Panc1 (cell line): ENCODE data around the gene SAMM50. TPM values are rescaled to one million over a fixed set of nuclear protein-coding genes. Genes with fewer than 3 reads are reported as not detected.

Source experiments
- ATAC-seq: fragments of 200-7000 bp; cut with Tn5 transposase; 2 replicates; pipeline ENCODE4 v1.9.1; 2020; ENCODE audit warnings: mild to moderate bottlenecking, moderate library complexity
- BruUV-seq: library from RNA; stranded (reverse); fragments of 400-500 nt; replicated peaks from 2 replicates; lab custom pipeline; 2021; lab: Mats Ljungman, UMichigan
- CTCF ChIA-PET: fragments of 300-600 bp; sonication (Branson Sonifier 250); formaldehyde crosslinking; loops from one replicate; lab custom pipeline; 2022; ENCODE audit warnings: antibody characterized with exemption; lab: Charles Lee
- POLR2A ChIA-PET: fragments of 300-600 bp; sonication (Branson Sonifier 250); formaldehyde crosslinking; loops from one replicate; lab custom pipeline; 2022; ENCODE audit warnings: antibody characterized with exemption; lab: Charles Lee
- DNase-seq: peaks from one replicate; pipeline ENCODE4 v3.0.0-alpha.2; 2010; ENCODE audit warnings: low read depth, low spot score
- H3K27ac ChIP-seq: 2 replicates; pipeline ENCODE4 v1.5.1; 2011; ENCODE audit warnings: mild to moderate bottlenecking, low read length, inconsistent platforms
- H3K27me3 ChIP-seq: fragments of 200-500 bp; sonication (Bioruptor generic); 2 replicates; pipeline ENCODE4 v1.6.0; 2014; ENCODE audit warnings: low read length, inconsistent platforms; ENCODE audit not compliant: control insufficient read depth, insufficient read depth
- H3K36me3 ChIP-seq: fragments of 200-500 bp; sonication (Bioruptor generic); 2 replicates; pipeline ENCODE4 v1.5.1; 2014; ENCODE audit warnings: inconsistent platforms, mild to moderate bottlenecking, low read length, moderate library complexity; ENCODE audit not compliant: control insufficient read depth, insufficient read depth
- H3K4me1 ChIP-seq: 2 replicates; pipeline ENCODE4 v1.5.1; 2011; ENCODE audit warnings: inconsistent platforms, mild to moderate bottlenecking, low read length, moderate library complexity; ENCODE audit not compliant: control insufficient read depth, insufficient read depth
- H3K4me3 ChIP-seq, 2 experiments: 2 replicates each; pipeline ENCODE4 v1.5.1; 2011 to 2012; ENCODE audit warnings: low read depth in 2 of 2, low read length in 2 of 2, mild to moderate bottlenecking in 2 of 2, inconsistent platforms in 1 of 2, moderate library complexity in 1 of 2
- H3K9me3 ChIP-seq: fragments of 200-500 bp; sonication (Bioruptor generic); 2 replicates; pipeline ENCODE4 v1.5.1; 2014; ENCODE audit warnings: low read depth, mild to moderate bottlenecking, inconsistent platforms, low read length, moderate library complexity; ENCODE audit not compliant: control insufficient read depth, insufficient read depth
- POLR2AphosphoS5 ChIP-seq: IDR thresholded peaks from 2 replicates; pipeline ENCODE4 v1.6.1; 2012; ENCODE audit warnings: mild to moderate bottlenecking, low read depth, low read length, moderate library complexity
- REST ChIP-seq, 2 experiments: IDR thresholded peaks; 2 replicates each; pipeline ENCODE4 v1.6.1; 2011 to 2012; ENCODE audit warnings: low read depth in 2 of 2, control low read depth in 1 of 2, low read length in 1 of 2, mild to moderate bottlenecking in 1 of 2, moderate library complexity in 1 of 2; ENCODE audit not compliant: insufficient read depth in 1 of 2
- SIN3A ChIP-seq: IDR thresholded peaks from 2 replicates; pipeline ENCODE4 v1.6.1; 2012; ENCODE audit warnings: low read depth, mild to moderate bottlenecking, low read length, moderate library complexity, borderline replicate concordance; ENCODE audit not compliant: insufficient read depth
- TCF7L2 ChIP-seq: IDR thresholded peaks from 2 replicates; pipeline ENCODE4 v1.6.1; 2011; ENCODE audit warnings: mild to moderate bottlenecking, low read depth, low read length, inconsistent platforms
- in situ Hi-C: cut with HindIII; loops from 2 replicates; pipeline ENCODE4 v1.10.0; 2016; ENCODE audit warnings: low sequenced_read_pairs, low pct_unique_long_range_greater_than_20kb
- intact Hi-C: fragments of 100-400 bp; cut with micrococcal nuclease; formaldehyde crosslinking; loops from one replicate; pipeline ENCODE4 v1.10.0; 2022; ENCODE audit not compliant: unreplicated experiment
- total RNA-seq: library from RNA; stranded (reverse); gene quantifications from one replicate; pipeline ENCODE4 v1.2.1, GENCODE V29; 2021; ENCODE audit not compliant: unreplicated experiment
- TF ChIP-seq, protein P1 (sequence below): fragments of 450-650 bp; IDR thresholded peaks from 2 replicates; pipeline ENCODE4 v1.5.1; 2017; ENCODE audit warnings: mild to moderate bottlenecking

SAMM50 gene
- total RNA-seq, 1 experiment from 2014 or later, result 40.5 TPM

DNA sequence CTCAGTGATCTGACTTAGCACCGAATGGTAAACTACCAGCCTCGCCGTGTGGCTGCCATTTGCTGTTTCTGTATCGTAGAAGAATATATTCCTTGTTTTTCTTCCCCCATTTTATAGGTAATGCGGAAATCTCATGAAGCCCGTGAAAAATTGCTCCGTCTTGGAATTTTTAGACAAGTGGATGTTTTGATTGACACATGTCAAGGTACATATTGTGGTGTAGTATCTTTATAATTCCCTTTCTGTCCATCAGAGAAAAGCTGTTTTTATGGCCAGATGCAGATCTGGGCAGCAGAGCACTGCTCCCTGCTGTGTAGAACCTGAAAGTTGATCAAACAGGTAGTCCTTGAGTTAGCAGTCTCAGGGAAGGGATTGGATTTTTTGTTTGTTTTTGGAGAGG lies 13.4 kb downstream of the SAMM50 start:
- no peak overlapping the region for H3K27ac ChIP-seq
- no peak for TF ChIP-seq SIN3A
- BruUV-seq, result no TSS peak
- CTCF ChIA-PET, result no interaction called here
- in situ Hi-C loops, result no loop called here
- POLR2A ChIA-PET, result interaction anchor here (0.7 kb wide), 2 partner anchors 389 to 519 kb away, joined by 6 to 9 read pairs; no protein-coding TSS in a partner anchor
- no peaks in the 10 kb centered on the region for H3K4me1 ChIP-seq
- H3K9me3 ChIP-seq, result no peaks in the 10 kb centered on the region
- H3K27me3 ChIP-seq, result no peaks in the 10 kb centered on the region
- no peak overlapping the region for H3K4me3 ChIP-seq
- ATAC-seq, result no peak
- intact Hi-C loops, result no loop called here
- peaks cover 5% of the 10 kb centered on the region; the same call in 1 of the 2 replicates for H3K36me3 ChIP-seq
- no peak for DNase-seq

- ChIA-PET CTCF (no interaction called here), POLR2A (no interaction called here)
- Histone ChIP-seq H3K4me1 (no peaks in the 10 kb centered on the region), H3K36me3 (peaks cover 5% of the 10 kb centered on the region; the same call in 1 of the 2 replicates), H3K4me3 (no peak overlapping the region), H3K27me3 (no peaks in the 10 kb centered on the region), H3K9me3 (no peaks in the 10 kb centered on the region), H3K27ac (no peak overlapping the region)
- intact Hi-C loops (no loop called here), in situ Hi-C loops (no loop called here)
- BruUV-seq, result no TSS peak
- TF ChIP-seq SIN3A (no peak), TCF7L2 (no peak), REST (IDR thresholded peaks at IDR 0.05; ENCODE audit: insufficient read depth in 1 of 2, low read depth in 2 of 2, low read length in 1 of 2) (no peak), POLR2AphosphoS5 (no peak)
- TF ChIP-seq, protein P1, sequence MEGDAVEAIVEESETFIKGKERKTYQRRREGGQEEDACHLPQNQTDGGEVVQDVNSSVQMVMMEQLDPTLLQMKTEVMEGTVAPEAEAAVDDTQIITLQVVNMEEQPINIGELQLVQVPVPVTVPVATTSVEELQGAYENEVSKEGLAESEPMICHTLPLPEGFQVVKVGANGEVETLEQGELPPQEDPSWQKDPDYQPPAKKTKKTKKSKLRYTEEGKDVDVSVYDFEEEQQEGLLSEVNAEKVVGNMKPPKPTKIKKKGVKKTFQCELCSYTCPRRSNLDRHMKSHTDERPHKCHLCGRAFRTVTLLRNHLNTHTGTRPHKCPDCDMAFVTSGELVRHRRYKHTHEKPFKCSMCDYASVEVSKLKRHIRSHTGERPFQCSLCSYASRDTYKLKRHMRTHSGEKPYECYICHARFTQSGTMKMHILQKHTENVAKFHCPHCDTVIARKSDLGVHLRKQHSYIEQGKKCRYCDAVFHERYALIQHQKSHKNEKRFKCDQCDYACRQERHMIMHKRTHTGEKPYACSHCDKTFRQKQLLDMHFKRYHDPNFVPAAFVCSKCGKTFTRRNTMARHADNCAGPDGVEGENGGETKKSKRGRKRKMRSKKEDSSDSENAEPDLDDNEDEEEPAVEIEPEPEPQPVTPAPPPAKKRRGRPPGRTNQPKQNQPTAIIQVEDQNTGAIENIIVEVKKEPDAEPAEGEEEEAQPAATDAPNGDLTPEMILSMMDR, result no peak
- DNase-seq (no peak), ATAC-seq (no peak)
Observed at GRCh38 chr22:43969021-43969878, 14.0 kb downstream of the SAMM50 start.
